HG03108 (cell line): Measurements from ENCODE around the gene RASA4.
A peak's percentile ranks its signal among the peaks of the same experiment; 100 is the strongest.
"Not testable (repeated sequence)": the region's sequence is repeated elsewhere in the genome, so short reads cannot be mapped to it uniquely, and the experiment has no call there.

Experiments used
- ATAC-seq: cut with Tn5 transposase; IDR thresholded peaks from one replicate; pipeline ENCODE4 v1.9.1; 2021; ENCODE audit warnings: moderate library complexity; ENCODE audit not compliant: unreplicated experiment

Gene RASA4

GRCh38 chr7:102609734-102610133 lies 6.8 kb downstream of the RASA4 start:
- ATAC-seq = not testable (repeated sequence)

GRCh38 chr7:102606848-102607247 lies 9.7 kb downstream of the RASA4 start:
- not testable (repeated sequence) for ATAC-seq

GRCh38 chr7:102604431-102605145 lies 12.0 kb downstream of the RASA4 start:
- not testable (repeated sequence) for ATAC-seq

GRCh38 chr7:102602317-102602716 lies 14.2 kb downstream of the RASA4 start:
- not testable (repeated sequence) for ATAC-seq

GRCh38 chr7:102599699-102600098 lies 16.9 kb downstream of the RASA4 start:
- ATAC-seq = not testable (repeated sequence)

GRCh38 chr7:102596036-102596435 lies 20.5 kb downstream of the RASA4 start:
- ATAC-seq = not testable (repeated sequence)

GRCh38 chr7:102593637-102594334 lies 22.8 kb downstream of the RASA4 start:
- peak; percentile 64 for ATAC-seq

GRCh38 chr7:102592477-102593019 lies 24.0 kb downstream of the RASA4 start:
- ATAC-seq = peak; percentile 52

GRCh38 chr7:102589857-102590256 lies 26.7 kb downstream of the RASA4 start:
- not testable (repeated sequence) for ATAC-seq

- not testable (repeated sequence) for ATAC-seq
Measured at GRCh38 chr7:102583495-102583894, 33.1 kb downstream of the RASA4 start.

- ATAC-seq = not testable (repeated sequence)
Measured at GRCh38 chr7:102581722-102582121, 34.8 kb downstream of the RASA4 start.

GRCh38 chr7:102578486-102578885 lies 38.1 kb downstream of the RASA4 start:
- ATAC-seq = not testable (repeated sequence)

GRCh38 chr7:102577315-102578240 lies 39.0 kb downstream of the RASA4 start:
- not testable (repeated sequence) for ATAC-seq

GRCh38 chr7:102576363-102576762 lies 40.2 kb downstream of the RASA4 start:
- not testable (repeated sequence) for ATAC-seq

- not testable (repeated sequence) for ATAC-seq
Measured at GRCh38 chr7:102574607-102575006, 41.9 kb downstream of the RASA4 start.

GRCh38 chr7:102572261-102573239 lies 44.0 kb downstream of the RASA4 start, which contains the start of gene POLR2J3:
Gene POLR2J3 (minus strand): TSS chr7:102572583. CDS start chr7:102572521, 62 bp downstream.
- peak; percentile 94 for ATAC-seq

- not testable (repeated sequence) for ATAC-seq
Measured at GRCh38 chr7:102568620-102569019, 47.9 kb downstream of the RASA4 start.

GRCh38 chr7:102550808-102551422 lies 65.6 kb downstream of the RASA4 start, which contains the start of gene SPDYE2:
Gene SPDYE2 (plus strand): TSS chr7:102551226. CDS start chr7:102553256, 2,030 bp downstream.
- ATAC-seq = not testable (repeated sequence)

GRCh38 chr7:102546353-102546752 lies 70.2 kb downstream of the RASA4 start:
- peak; percentile 81 for ATAC-seq
